GM18858 (cell line): ENCODE data around the gene MBD3.
"Not testable (repeated sequence)": the region's sequence is repeated elsewhere in the genome, so short reads cannot be mapped to it uniquely, and the experiment has no call there.

Experiments
- ATAC-seq: cut with Tn5 transposase; IDR thresholded peaks from one replicate; pipeline ENCODE4 v1.9.1; 2021; ENCODE audit not compliant: unreplicated experiment

The MBD3 gene

GRCh38 chr19:1592755-1593500 is at the start of gene MBD3:
MBD3 (minus strand) TSS chr19:1592865; CDS start chr19:1592631, 234 bp downstream.
- peak; percentile 37 for ATAC-seq

- ATAC-seq, result not testable (repeated sequence)
Observed at GRCh38 chr19:1640893-1641448, 48.3 kb upstream of the MBD3 start.

DNA sequence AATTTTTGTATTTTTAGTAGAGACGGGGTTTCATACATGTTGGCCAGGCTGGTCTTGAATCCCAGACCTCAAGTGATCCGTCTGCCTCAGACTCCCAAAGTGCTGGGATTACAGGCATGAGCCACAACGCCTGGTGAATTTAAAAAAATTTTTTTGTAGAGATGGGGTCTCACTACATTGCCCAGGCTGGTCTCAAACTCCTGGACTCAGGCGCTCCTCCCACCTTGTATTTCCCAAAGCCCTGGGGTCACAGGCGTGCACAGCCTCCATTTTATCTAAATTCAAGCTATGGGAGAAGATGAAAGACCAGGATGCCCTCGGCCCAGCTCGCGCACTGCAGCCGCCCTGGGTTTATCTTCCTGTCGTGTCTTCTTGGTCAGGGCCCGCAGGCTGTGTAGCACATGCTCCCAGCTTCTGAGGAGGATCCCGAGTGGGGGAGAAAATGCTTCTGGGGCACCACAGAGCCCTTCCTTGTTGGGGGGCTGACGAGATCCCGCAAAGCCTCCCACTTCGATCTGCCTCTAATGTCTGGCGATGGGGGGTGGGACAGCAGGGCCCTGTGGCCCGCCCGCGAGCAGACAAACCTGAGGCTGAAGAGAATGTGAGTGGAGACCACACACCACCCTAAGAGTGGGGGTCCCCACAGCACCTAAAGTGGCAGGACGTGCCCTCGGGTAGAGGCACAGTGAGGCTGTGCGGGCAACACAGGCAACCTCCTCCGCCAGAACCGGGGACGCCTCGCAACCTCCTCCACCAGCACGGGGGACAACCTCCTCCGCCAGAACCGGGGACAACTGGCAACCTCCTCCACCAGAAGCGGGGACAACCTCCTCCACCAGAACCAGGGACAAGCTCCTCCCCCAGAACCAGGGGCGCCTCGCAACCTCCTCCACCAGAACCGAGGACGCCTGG is 43.9 kb upstream of the MBD3 start:
- no peak for ATAC-seq

DNA sequence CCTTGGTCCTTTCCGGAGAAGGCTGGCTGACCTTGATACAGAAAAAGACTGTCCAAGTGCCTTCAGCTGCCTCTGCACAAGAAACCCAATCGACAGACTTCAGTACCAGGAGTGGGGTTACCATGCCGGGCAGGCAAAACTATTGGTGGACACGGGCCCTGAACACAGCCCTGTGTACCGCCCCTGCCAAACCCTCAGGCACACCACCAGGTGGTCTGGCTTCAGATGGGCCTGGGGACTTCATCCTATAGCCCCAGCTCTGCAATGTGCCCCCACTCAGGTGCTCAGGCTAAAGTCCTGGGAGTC is 42.2 kb upstream of the MBD3 start:
- ATAC-seq, result no peak

DNA sequence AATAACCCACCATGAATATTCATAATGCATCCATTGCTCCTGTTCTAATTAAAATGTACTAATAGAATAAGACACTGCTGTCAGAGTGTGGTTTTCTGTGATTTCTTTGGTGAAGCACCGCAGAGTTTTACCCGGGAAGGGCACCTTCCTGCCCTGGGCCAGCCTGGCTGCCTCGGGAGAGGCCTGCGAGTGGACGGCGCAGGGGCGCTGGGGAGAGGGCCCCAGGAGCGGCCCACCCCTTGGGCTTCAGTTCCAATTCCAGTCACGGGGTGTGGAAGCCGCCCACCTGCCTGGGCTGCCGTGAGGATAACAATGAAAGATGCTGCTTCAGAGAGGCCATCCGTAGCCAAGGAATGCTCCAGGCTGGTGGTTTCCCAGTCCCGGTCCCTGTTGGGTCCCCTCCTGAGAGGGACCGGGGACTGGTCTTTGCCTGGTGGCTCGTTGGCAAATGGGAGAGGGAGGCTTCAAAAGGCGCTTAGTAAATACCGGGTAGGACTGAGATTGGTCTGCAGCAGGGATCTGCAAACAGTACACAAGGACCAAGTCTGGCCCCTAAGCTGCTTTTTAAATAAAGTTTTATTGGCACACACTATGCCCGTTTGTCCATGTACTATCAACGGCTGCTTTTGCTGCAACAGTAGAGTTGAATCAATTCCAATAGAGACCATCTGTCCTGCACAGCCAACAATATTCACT is 41.7 kb upstream of the MBD3 start:
- ATAC-seq, result no peak

- ATAC-seq, result no peak
Observed at GRCh38 chr19:1633269-1633826, 40.7 kb upstream of the MBD3 start.

GRCh38 chr19:1632462-1633268 is 40.0 kb upstream of the MBD3 start:
- no peak for ATAC-seq

DNA sequence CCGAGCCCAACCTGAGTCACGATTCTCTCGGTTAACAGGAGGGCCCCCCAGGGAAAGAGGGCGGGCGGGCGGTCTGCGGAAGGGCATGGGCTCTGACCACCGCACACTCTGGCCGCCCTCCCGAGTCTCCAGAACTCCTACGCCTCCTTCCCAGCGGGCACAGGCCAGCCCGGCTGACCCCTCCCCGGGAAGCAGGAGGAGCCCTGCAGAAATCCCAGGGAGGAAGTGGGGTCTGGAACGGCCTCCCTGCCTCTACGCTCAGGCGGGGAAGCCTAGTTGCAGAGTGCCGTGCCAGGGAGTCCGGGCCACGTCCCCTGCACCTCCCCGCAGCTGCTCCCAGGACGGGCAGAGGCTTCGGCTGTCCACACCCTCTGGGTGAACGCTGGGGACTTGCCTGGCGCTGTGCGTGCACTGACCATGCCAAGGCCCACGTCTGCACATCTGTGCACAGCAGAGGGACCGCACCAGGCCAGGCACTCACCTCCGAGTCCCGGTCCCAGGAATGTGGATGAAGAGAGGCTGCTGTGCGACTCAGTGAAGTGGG is 39.0 kb upstream of the MBD3 start:
- no peak for ATAC-seq

- no peak for ATAC-seq
Observed at GRCh38 chr19:1630811-1631210, 38.1 kb upstream of the MBD3 start.

- ATAC-seq, result no peak
Observed at GRCh38 chr19:1630012-1630411, 37.3 kb upstream of the MBD3 start.

GRCh38 chr19:1629256-1629808 is 36.7 kb upstream of the MBD3 start:
- no peak for ATAC-seq

DNA sequence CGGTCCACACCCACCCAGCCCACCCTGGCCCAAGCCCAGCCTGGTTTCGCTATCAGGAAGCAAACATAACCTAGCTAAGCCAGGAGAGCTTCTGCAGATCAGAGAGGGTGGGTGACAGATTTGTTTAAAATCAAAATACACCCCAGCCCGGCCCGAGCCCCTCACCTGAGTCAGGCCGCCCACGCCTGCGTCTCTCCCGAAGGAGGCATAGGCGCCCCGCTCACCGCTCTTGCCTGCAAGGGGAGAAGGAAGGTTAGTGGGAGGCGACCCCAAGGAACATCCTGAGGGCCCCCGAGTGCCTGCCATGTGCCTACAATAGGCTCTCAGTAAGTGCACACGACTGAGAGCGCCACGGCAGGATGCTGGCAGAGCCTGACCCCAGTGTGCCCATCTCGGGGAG is 34.5 kb upstream of the MBD3 start:
- no peak for ATAC-seq

- ATAC-seq, result no peak
Observed at GRCh38 chr19:1626417-1627010, 33.8 kb upstream of the MBD3 start.

DNA sequence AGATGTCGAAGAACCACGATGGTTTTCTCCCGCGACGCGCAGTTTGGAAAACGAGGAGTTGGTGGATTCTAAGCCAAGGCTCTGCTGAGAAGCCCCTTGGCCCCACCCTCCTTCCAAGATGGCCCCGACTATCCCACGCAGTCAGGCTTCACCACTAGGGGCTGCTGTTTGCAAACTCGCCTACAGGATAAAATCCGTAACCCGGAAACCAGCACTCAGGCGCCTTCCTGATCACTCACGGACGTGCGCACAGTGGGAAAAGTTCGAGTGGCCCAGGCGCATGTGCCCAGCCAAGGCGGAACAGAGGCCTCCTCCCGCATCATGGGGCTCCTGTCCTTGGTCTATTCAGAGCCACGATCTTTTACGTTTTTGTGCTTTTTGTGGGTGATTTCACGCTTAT is 31.8 kb upstream of the MBD3 start:
- ATAC-seq, result no peak

DNA sequence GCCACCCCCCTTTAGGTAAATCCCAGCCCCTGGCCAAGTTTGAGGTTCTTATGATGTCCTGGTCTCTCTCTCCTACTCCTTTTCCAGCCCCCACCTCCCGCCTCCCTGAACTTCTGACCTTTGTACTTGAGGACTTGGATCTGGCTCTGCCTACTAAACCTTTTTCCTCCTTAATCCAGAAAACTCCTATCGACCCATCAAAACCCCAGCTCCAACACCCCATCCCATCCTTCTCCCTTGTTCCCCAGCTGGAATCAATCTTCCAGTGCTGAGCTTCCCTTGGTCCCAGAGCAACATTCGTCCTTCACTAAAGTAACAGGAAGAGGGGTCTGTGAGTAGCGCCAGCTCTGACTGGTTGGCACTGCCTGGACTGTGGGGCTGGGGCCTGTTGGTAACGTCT is 29.9 kb upstream of the MBD3 start:
- no peak for ATAC-seq

DNA sequence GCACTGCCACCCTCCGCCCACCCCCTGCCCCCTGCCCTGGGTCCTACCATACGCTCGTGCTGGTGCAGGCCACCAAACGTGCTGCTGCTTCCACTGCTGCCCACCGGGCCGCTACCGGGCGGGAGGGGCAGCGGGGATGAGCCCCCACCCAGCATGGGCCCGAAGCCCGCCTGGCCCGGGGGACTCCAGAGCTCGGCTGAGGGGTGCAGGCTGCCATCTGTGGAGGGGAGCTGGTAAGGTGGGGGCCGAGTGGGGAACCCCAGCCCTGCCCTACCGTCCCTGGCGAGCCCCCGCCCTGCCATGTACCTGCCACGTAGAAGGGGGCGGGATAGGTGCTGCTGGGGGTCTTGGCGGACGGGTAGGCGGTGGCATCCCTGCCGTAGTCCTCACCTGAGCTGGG is 29.3 kb upstream of the MBD3 start:
- ATAC-seq, result no peak

DNA sequence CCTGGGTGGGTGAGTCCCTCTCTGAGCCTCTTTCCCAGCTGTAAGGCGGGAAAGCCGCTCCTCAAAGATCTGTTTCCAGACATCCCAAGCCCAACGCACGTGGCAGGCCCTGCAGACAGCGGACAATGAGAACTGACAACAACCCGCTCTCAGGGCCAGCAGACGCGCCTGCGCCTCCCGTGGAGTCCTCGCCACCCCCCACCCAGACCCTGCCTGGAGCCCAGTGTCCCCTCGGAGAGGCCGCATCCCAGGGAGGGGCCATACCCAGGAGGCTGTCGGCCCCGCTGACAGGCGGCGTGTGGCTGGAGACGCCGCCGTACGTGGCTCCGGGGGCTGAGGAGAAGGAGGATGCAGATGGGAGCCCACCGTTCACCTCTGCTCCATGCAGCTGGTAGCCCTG is 28.9 kb upstream of the MBD3 start:
- ATAC-seq, result no peak

DNA sequence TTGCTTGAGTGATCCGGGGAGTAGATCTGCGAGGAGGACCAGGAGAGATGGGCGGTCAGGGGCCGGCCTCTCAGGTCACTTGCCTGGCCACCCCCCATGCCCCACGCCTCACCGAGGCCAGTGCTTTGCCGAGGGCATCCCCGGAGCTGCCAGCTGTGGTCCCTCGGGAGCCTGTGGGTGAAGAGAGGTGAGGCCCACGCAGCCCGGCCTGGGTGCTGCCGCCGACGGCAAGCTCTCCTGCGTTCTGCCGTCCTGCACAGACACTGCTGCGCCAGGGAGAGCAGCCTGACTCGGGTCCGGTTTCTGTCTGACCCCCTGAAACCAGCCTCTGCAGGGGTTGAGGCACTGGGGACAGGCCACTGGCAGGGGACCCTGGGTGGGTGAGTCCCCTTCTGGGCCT is 28.4 kb upstream of the MBD3 start:
- no peak for ATAC-seq

GRCh38 chr19:1620502-1620901 is 27.8 kb upstream of the MBD3 start:
- ATAC-seq, result no peak
